Neural progenitor cell (in vitro differentiated cells): ENCODE measurements around the gene CRIM1.

Experiments used
- CTCF ChIP-seq: fragments of 200-600 bp; sonication (generic); IDR thresholded peaks from 2 replicates; pipeline ENCODE4 v1.5.1; 2017; ENCODE audit warnings: antibody characterized with exemption, mild to moderate bottlenecking
- EZH2 ChIP-seq: fragments of 200-600 bp; sonication (generic); IDR thresholded peaks from 2 replicates; pipeline ENCODE4 v1.6.1; 2017; ENCODE audit warnings: antibody characterized with exemption, mild to moderate bottlenecking, moderate library complexity

GRCh38 chr2:36388472-36388871 is 32.9 kb downstream of the CRIM1 start:
- TF ChIP-seq CTCF (no peak), EZH2 (no peak)
